HepG2 (cell line): ENCODE data around the gene UPF3A. TPM values are rescaled to one million over a fixed set of nuclear protein-coding genes. Genes with fewer than 3 reads are reported as not detected.

ENCODE experiments used
- ATAC-seq: fragments of 200-7000 bp; cut with Tn5 transposase; 3 replicates; pipeline ENCODE4 v1.9.1; 2020; ENCODE audit warnings: mild to moderate bottlenecking, moderate library complexity
- BruUV-seq: library from RNA; stranded (reverse); fragments of 400-500 nt; replicated peaks from 2 replicates; lab custom pipeline; 2021; lab: Mats Ljungman, UMichigan
- CTCF ChIA-PET: fragments of 300-600 bp; formaldehyde crosslinking; extraction: SDS; loops from one replicate; lab custom pipeline; 2021; ENCODE audit warnings: low total read pairs, inconsistent platforms, low intra/inter-chr PET ratio; lab: Yijun Ruan, JAX
- POLR2A ChIA-PET: fragments of 350-600 bp; sonication (Branson Sonifier 250); formaldehyde crosslinking; loops from one replicate; lab custom pipeline; 2020; ENCODE audit warnings: antibody characterized with exemption, inconsistent platforms; lab: Yijun Ruan, JAX
- DNase-seq: peaks from one replicate; pipeline ENCODE4 v3.0.0-alpha.2; 2015; ENCODE audit warnings: low spot score
- FAIRE-seq: peaks from 3 replicates; lab custom pipeline; 2011; peaks lifted over from hg19 to GRCh38; lab: Jason Lieb, UNC
- H2AFZ ChIP-seq: one replicate; pipeline ENCODE4 v1.6.1; 2011; ENCODE audit warnings: low read length, inconsistent platforms
- H3K27ac ChIP-seq: fragments of 300-600 bp; 3 replicates; pipeline ENCODE4 v1.8.0; 2011; ENCODE audit warnings: mixed run types, mild to moderate bottlenecking, mixed read lengths, low read length, inconsistent platforms; ENCODE audit not compliant: insufficient read depth; ENCODE audit errors: extremely low read length
- H3K27me3 ChIP-seq, 2 experiments: fragments of 200-600 bp in 1 of 2; 2 replicates in 1 of 2; 3 replicates in 1 of 2; pipeline versions ENCODE4 v1.6.0 to v1.8.0; 2011; ENCODE audit warnings: low read length in 2 of 2, mild to moderate bottlenecking in 2 of 2, moderate library complexity in 2 of 2, inconsistent platforms in 1 of 2; ENCODE audit not compliant: insufficient read depth in 2 of 2, control insufficient read depth in 1 of 2
- H3K36me3 ChIP-seq, 2 experiments: fragments of 200-600 bp in 1 of 2; replicated peaks in 1 of 2; 2 replicates in 1 of 2; 3 replicates in 1 of 2; pipeline versions ENCODE4 v1.5.1 to v1.8.0; 2011; ENCODE audit warnings: low read length in 2 of 2, inconsistent platforms in 1 of 2; ENCODE audit not compliant: insufficient read depth in 2 of 2, control insufficient read depth in 1 of 2
- H3K4me1 ChIP-seq: 2 replicates; pipeline ENCODE4 v1.5.1; 2012; ENCODE audit warnings: low read length, inconsistent platforms; ENCODE audit not compliant: insufficient read depth
- H3K4me2 ChIP-seq: 2 replicates; pipeline ENCODE4 v1.6.0; 2011; ENCODE audit warnings: low read depth, low read length, inconsistent platforms
- H3K4me3 ChIP-seq, 3 experiments: fragments of 200-600 bp in 1 of 3; sonication (generic), shearing (Covaris generic) in 1 of 3; replicated peaks in 1 of 3; 2 replicates each; pipeline ENCODE4 v1.5.1; 2011 to 2016; ENCODE audit warnings: low read length in 3 of 3, inconsistent platforms in 2 of 3, low read depth in 2 of 3, mild to moderate bottlenecking in 2 of 3, control low read depth in 1 of 3, mixed read lengths in 1 of 3; ENCODE audit not compliant: insufficient read depth in 1 of 3
- H3K79me2 ChIP-seq: one replicate; pipeline ENCODE4 v1.6.1; 2011; ENCODE audit warnings: low read length, inconsistent platforms; ENCODE audit not compliant: insufficient read depth
- H3K9ac ChIP-seq: 2 replicates; pipeline ENCODE4 v1.6.0; 2011; ENCODE audit warnings: mild to moderate bottlenecking, low read depth, low read length, inconsistent platforms; ENCODE audit not compliant: insufficient read depth
- H3K9me3 ChIP-seq: 2 replicates; pipeline ENCODE4 v1.5.1; 2012; ENCODE audit warnings: mild to moderate bottlenecking, low read length
- H4K20me1 ChIP-seq: 2 replicates; pipeline ENCODE4 v1.6.0; 2011; ENCODE audit warnings: inconsistent platforms, mild to moderate bottlenecking, low read length, moderate library complexity; ENCODE audit not compliant: insufficient read depth
- FOXC1 ChIP-seq: sonication (generic); formaldehyde crosslinking; IDR thresholded peaks from 2 replicates; pipeline ENCODE4 v1.8.0; 2022; ENCODE audit warnings: mild to moderate bottlenecking, missing genetic modification reagents, borderline replicate concordance
- GMEB2 ChIP-seq: IDR thresholded peaks from 2 replicates; pipeline ENCODE4 v1.6.1; 2016; ENCODE audit warnings: missing biosample characterization, missing genetic modification reagents, low read depth
- IKZF1 ChIP-seq: fragments of 450-650 bp; IDR thresholded peaks from 2 replicates; pipeline ENCODE4 v1.7.1; 2016
- IRF2 ChIP-seq: IDR thresholded peaks from 2 replicates; pipeline ENCODE4 v1.6.1; 2018; ENCODE audit warnings: missing genetic modification reagents, missing compliant biosample characterization
- NONO ChIP-seq, 2 experiments: fragments of 450-650 bp in 1 of 2; sonication (generic) in 1 of 2; formaldehyde crosslinking in 1 of 2; IDR thresholded peaks in 1 of 2; conservative IDR thresholded peaks in 1 of 2; 2 replicates each; pipeline versions ENCODE4 v1.6.1 to v1.8.0; 2017 to 2022; ENCODE audit warnings: mild to moderate bottlenecking in 1 of 2, missing genetic modification reagents in 1 of 2, moderate library complexity in 1 of 2
- NR2F2 ChIP-seq: IDR thresholded peaks from 2 replicates; pipeline ENCODE4 v1.6.1; 2012; ENCODE audit warnings: low read depth, inconsistent platforms, borderline replicate concordance
- PCBP1 ChIP-seq: fragments of 200-400 bp; formaldehyde crosslinking; IDR thresholded peaks from 2 replicates; pipeline ENCODE4 v1.6.1; 2017; ENCODE audit warnings: mild to moderate bottlenecking, low read depth, low read length, borderline replicate concordance
- PHF20 ChIP-seq: sonication (generic); formaldehyde crosslinking; IDR thresholded peaks from 2 replicates; pipeline ENCODE4 v1.5.0; 2020; ENCODE audit warnings: mild to moderate bottlenecking, missing genetic modification reagents
- XRCC5 ChIP-seq: fragments of 200-400 bp; formaldehyde crosslinking; optimal IDR thresholded peaks from 2 replicates; pipeline ENCODE3; 2017; ENCODE audit warnings: mild to moderate bottlenecking, low read length
- ZFP36 ChIP-seq: fragments of 150-350 bp; IDR thresholded peaks from 2 replicates; pipeline ENCODE4 v1.6.1; 2018; ENCODE audit warnings: borderline replicate concordance, low read length, low read depth; ENCODE audit not compliant: partially characterized antibody
- ZNF10 ChIP-seq: sonication (generic); formaldehyde crosslinking; IDR thresholded peaks from 2 replicates; pipeline ENCODE4 v1.4.0; 2020; ENCODE audit warnings: mild to moderate bottlenecking, low read depth, missing genetic modification reagents, borderline replicate concordance
- ZNF563 ChIP-seq: sonication (generic); formaldehyde crosslinking; IDR thresholded peaks from 2 replicates; pipeline ENCODE4 v1.8.0; 2022; ENCODE audit warnings: mild to moderate bottlenecking, moderate library complexity, missing genetic modification reagents
- ZNF737 ChIP-seq: sonication (generic); formaldehyde crosslinking; IDR thresholded peaks from 2 replicates; pipeline ENCODE4 v1.5.0; 2020; ENCODE audit warnings: missing genetic modification reagents, mild to moderate bottlenecking, borderline replicate concordance
- WGBS: methylation state at CpG from one replicate; pipeline ENCODE4 v1.1.6; 2017; ENCODE audit warnings: low lambda C conversion rate; 5-methylcytosine and 5-hydroxymethylcytosine counted together
- in situ Hi-C: cut with HindIII; loops from 2 replicates; pipeline ENCODE4 v1.10.0; 2017; ENCODE audit warnings: low pct_unique_long_range_greater_than_20kb; ENCODE audit not compliant: extremely low pct_ligation_motif_present
- intact Hi-C: fragments of 100-400 bp; cut with micrococcal nuclease; formaldehyde crosslinking; loops from one replicate; pipeline ENCODE4 v1.10.0; 2022; ENCODE audit not compliant: unreplicated experiment
- polyA plus RNA-seq, 8 experiments: library from polyadenylated mRNA; depleted of rRNA in 3 of 8; stranded (reverse) in 7 of 8; unstranded in 1 of 8; fragments of >200 nt; fragmentation: Illumina TruSeq in 4 of 8; extraction: Trizol in 4 of 8; gene quantifications; 2 replicates each; pipeline versions ENCODE4 v1.2.1 to v1.2.3, GENCODE V29; 2011 to 2016; ENCODE audit warnings: low read depth in 4 of 8, missing spikeins in 1 of 8, mixed read lengths in 1 of 8; ENCODE audit not compliant: insufficient read depth in 1 of 8
- total RNA-seq, 5 experiments: library from RNA; depleted of rRNA; stranded (reverse); fragments of >200 nt; fragmentation: Illumina TruSeq; extraction: Trizol; gene quantifications; 2 replicates each; pipeline ENCODE4 v1.2.3, GENCODE V29; 2016; ENCODE audit warnings: low read depth in 1 of 5
- TF ChIP-seq, protein P1 (sequence below): sonication (generic); formaldehyde crosslinking; conservative IDR thresholded peaks from 2 replicates; pipeline ENCODE4 v1.5.0; 2020; ENCODE audit warnings: missing genetic modification reagents

The UPF3A gene
- total and polyA plus RNA-seq, 2 of the 13 experiments (the other 11 are each of a cell fraction or from before 2014, with no cell fraction given) = 60.2 to 63.8 TPM

- POLR2A ChIA-PET = no interaction called here
- BruUV-seq = no TSS peak
- H2AFZ ChIP-seq = no peak overlapping the region
- intact Hi-C loops = no loop called here
- FAIRE-seq = no peak
- no peaks in the 10 kb centered on the region for H3K79me2 ChIP-seq
- no peak for TF ChIP-seq ZFP36
- TF ChIP-seq IRF2 (CRISPR knock-in tag) = no peak
- no peak for TF ChIP-seq NR2F2
- TF ChIP-seq PHF20 (CRISPR knock-in tag) = no peak
- TF ChIP-seq, protein P1, sequence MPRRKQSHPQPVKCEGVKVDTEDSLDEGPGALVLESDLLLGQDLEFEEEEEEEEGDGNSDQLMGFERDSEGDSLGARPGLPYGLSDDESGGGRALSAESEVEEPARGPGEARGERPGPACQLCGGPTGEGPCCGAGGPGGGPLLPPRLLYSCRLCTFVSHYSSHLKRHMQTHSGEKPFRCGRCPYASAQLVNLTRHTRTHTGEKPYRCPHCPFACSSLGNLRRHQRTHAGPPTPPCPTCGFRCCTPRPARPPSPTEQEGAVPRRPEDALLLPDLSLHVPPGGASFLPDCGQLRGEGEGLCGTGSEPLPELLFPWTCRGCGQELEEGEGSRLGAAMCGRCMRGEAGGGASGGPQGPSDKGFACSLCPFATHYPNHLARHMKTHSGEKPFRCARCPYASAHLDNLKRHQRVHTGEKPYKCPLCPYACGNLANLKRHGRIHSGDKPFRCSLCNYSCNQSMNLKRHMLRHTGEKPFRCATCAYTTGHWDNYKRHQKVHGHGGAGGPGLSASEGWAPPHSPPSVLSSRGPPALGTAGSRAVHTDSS = no peak
- no peak for TF ChIP-seq PCBP1
- no peak for TF ChIP-seq GMEB2 (CRISPR knock-in tag)
- no peak for TF ChIP-seq ZNF563 (CRISPR knock-in tag)
- no peak for TF ChIP-seq NONO (IDR thresholded peaks at IDR 0.05)
- TF ChIP-seq NONO (CRISPR knock-in tag; conservative IDR thresholded peaks at IDR 0.05) = no peak
- TF ChIP-seq FOXC1 = no peak
- TF ChIP-seq ZNF10 = no peak
- TF ChIP-seq ZNF737 (CRISPR knock-in tag) = no peak
- no peak for TF ChIP-seq IKZF1
- no peak for TF ChIP-seq XRCC5
- TF ChIP-seq, all 625 proteins: peak for 0
- Histone ChIP-seq H3K27me3 (no peaks in the 10 kb centered on the region), H3K36me3 (peaks cover 22 to 80% of the 10 kb centered on the region in 2 experiments), H3K4me2 (no peak overlapping the region), H3K9ac (no peak overlapping the region), H3K27ac (no peak overlapping the region), H3K4me1 (no peaks in the 10 kb centered on the region), H3K4me3 (no peak overlapping the region), H3K9me3 (no peaks in the 10 kb centered on the region), H4K20me1 (no peaks in the 10 kb centered on the region)
- ATAC-seq = no peak
- WGBS = 96% methylated on average over 5 of the region's 5 CpGs
- CTCF ChIA-PET = no interaction called here
- no peak for DNase-seq
- in situ Hi-C loops = no loop called here
Observed at GRCh38 chr13:114244637-114245036, 36.8 kb upstream of the UPF3A start.
